A549 treated with RU486 at 1 μM for 4 hours (cell line): ENCODE results near the gene POTEH. TPM values are rescaled to one million over a fixed set of nuclear protein-coding genes. Genes with fewer than 3 reads are reported as not detected.

ENCODE experiments used
- total RNA-seq: library from RNA; stranded (reverse); fragments of 200-300 nt; extraction: Qiagen RNA extraction; gene quantifications from 5 replicates; pipeline ENCODE4 v1.2.3, GENCODE V29; 2022; ENCODE audit warnings: low read depth

The POTEH gene
- total RNA-seq = not detected in 5 replicates

GRCh38 chr22:15689749-15690125 lies at the start of gene POTEH:
TSS of gene POTEH (plus strand) at chr22:15690026. CDS start at chr22:15690078, 52 bp downstream.

Other genes starting within 250 kb of the POTEH start
- not detected in 5 replicates for gene OR11H1, start 161.8 kb upstream of the POTEH start, total RNA-seq